ENCODE results near the gene MAGEA8. TPM values are rescaled to one million over a fixed set of nuclear protein-coding genes. Genes with fewer than 3 reads are reported as not detected.
A peak's percentile ranks its signal among the peaks of the same experiment; 100 is the strongest.

MAGEA8 gene
- total and polyA plus RNA-seq, 8 donors: not detected

GRCh38 chrX:149867488-149867887 is 13.5 kb upstream of the MAGEA8 start:
- intact Hi-C loops (cut with DNase I): no loop called here
- Histone ChIP-seq H3K9me3 (no peaks in the 10 kb centered on the region), H3K4me1 (no peaks in the 10 kb centered on the region), H3K27ac (no peak overlapping the region), H3K4me3 (no peak overlapping the region), H3K27me3 (peaks cover 0 to 6% (median 0%) of the 10 kb centered on the region in 4 donors), H3K36me3 (no peaks in the 10 kb centered on the region)
- DNase-seq (no peak), FAIRE-seq (no peak), ATAC-seq (no peak)
- WGBS, 2 donors: 76 to 83% methylated on average over 3 of the region's 3 CpGs
- TF ChIP-seq, protein P1, sequence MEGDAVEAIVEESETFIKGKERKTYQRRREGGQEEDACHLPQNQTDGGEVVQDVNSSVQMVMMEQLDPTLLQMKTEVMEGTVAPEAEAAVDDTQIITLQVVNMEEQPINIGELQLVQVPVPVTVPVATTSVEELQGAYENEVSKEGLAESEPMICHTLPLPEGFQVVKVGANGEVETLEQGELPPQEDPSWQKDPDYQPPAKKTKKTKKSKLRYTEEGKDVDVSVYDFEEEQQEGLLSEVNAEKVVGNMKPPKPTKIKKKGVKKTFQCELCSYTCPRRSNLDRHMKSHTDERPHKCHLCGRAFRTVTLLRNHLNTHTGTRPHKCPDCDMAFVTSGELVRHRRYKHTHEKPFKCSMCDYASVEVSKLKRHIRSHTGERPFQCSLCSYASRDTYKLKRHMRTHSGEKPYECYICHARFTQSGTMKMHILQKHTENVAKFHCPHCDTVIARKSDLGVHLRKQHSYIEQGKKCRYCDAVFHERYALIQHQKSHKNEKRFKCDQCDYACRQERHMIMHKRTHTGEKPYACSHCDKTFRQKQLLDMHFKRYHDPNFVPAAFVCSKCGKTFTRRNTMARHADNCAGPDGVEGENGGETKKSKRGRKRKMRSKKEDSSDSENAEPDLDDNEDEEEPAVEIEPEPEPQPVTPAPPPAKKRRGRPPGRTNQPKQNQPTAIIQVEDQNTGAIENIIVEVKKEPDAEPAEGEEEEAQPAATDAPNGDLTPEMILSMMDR (IDR thresholded peaks at IDR 0.05): no peak

GRCh38 chrX:149870840-149871239 is 10.1 kb upstream of the MAGEA8 start:
- no peak for FAIRE-seq

GRCh38 chrX:149871433-149871832 is 9.6 kb upstream of the MAGEA8 start:
- TF ChIP-seq, protein P1 (IDR thresholded peaks at IDR 0.05): no peak
- Histone ChIP-seq H3K9me3 (no peaks in the 10 kb centered on the region), H3K27ac (no peak overlapping the region), H3K27me3 (no peaks in the 10 kb centered on the region), H3K36me3 (no peaks in the 10 kb centered on the region), H3K4me3 (no peak overlapping the region), H3K4me1 (no peaks in the 10 kb centered on the region)
- ATAC-seq (no peak), FAIRE-seq (no peak), DNase-seq (no peak)
- intact Hi-C loops (cut with DNase I): no loop called here
- WGBS, 2 donors: 73 to 77% methylated on average over 2 of the region's 2 CpGs

More at GRCh38 chrX:149870840-149871239, 10.1 kb upstream of the MAGEA8 start:
- H3K9me3 ChIP-seq: no peaks in the 10 kb centered on the region
- no peak overlapping the region for H3K27ac ChIP-seq
- H3K27me3 ChIP-seq: no peaks in the 10 kb centered on the region
- 50 to 87% methylated on average over 2 of the region's 2 CpGs for whole genome bisulfite sequencing, 2 donors
- TF ChIP-seq, protein P1 (IDR thresholded peaks at IDR 0.05): no peak
- intact Hi-C loops (cut with DNase I): no loop called here
- DNase-seq: no peak
- no peaks in the 10 kb centered on the region for H3K36me3 ChIP-seq
- ATAC-seq: no peak
- no peak overlapping the region for H3K4me3 ChIP-seq
- no peaks in the 10 kb centered on the region for H3K4me1 ChIP-seq

DNA sequence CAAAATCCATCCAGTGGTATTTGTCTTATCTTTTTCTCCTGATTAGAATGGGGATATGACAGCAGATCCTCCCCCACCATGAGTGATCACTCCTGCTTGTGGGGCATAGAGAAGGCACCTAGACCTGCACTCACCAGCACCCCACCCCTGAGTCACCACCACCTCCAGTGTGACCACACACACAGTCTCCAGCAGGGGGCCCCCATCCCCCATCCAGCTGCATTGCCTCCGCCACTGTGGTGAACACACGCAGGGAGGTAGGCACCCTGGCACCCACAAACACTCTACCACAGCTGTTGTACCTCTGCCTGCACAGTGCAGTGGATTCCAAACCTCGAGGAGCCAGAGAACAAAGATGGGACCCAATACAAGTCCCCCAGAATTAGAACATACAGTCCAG is 9.0 kb upstream of the MAGEA8 start:
- FAIRE-seq: no peak
- TF ChIP-seq, protein P1 (IDR thresholded peaks at IDR 0.05): no peak
- peak in 3 of 4 donors; percentile 35 to 61 (median 48) for ATAC-seq
- no peak overlapping the region for H3K27ac ChIP-seq
- H3K4me1 ChIP-seq: no peaks in the 10 kb centered on the region
- WGBS, 2 donors: 38 to 51% methylated on average over 3 of the region's 3 CpGs
- no peaks in the 10 kb centered on the region for H3K9me3 ChIP-seq
- DNase-seq: no peak
- H3K27me3 ChIP-seq: no peaks in the 10 kb centered on the region
- intact Hi-C loops (cut with DNase I): no loop called here
- no peaks in the 10 kb centered on the region for H3K36me3 ChIP-seq
- no peak overlapping the region for H3K4me3 ChIP-seq

GRCh38 chrX:149877157-149877556 is 3.8 kb upstream of the MAGEA8 start:
- DNase-seq: no peak
- Histone ChIP-seq H3K4me1 (no peaks in the 10 kb centered on the region), H3K4me3 (no peak overlapping the region), H3K9me3 (no peaks in the 10 kb centered on the region), H3K27ac (no peak overlapping the region), H3K27me3 (peaks cover 0 to 3% (median 0%) of the 10 kb centered on the region in 4 donors), H3K36me3 (no peaks in the 10 kb centered on the region)
- TF ChIP-seq, protein P1 (IDR thresholded peaks at IDR 0.05): no peak
- 50 to 98% methylated on average over 1 of the region's 1 CpG for WGBS, 2 donors
- FAIRE-seq: no peak
- intact Hi-C loops (cut with DNase I): no loop called here
- ATAC-seq: no peak

Data from pancreas (tissue), 10 donors.